Upper lobe of left lung (tissue), 6 donors: ENCODE results near the gene VPS13C. TPM values are rescaled to one million over a fixed set of nuclear protein-coding genes. Genes with fewer than 3 reads are reported as not detected.

Experiments
- ATAC-seq, 2 donors: fragments of 200-7000 bp; cut with Tn5 transposase; one replicate each; pipeline ENCODE4 v1.9.1; 2022; ENCODE audit warnings: mild to moderate bottlenecking in 2 of 2, moderate library complexity in 2 of 2; ENCODE audit not compliant: low FRiP score in 2 of 2
- DNase-seq, 2 donors: peaks; one replicate each; pipeline ENCODE4 v3.0.0-alpha.2; 2019 to 2020
- H3K27ac ChIP-seq, 4 donors: fragments of 200-600 bp; sonication (generic); one replicate each; pipeline ENCODE4 v1.5.1; 2016 to 2019
- H3K27me3 ChIP-seq, 4 donors: fragments of 200-600 bp; sonication (generic); one replicate each; pipeline ENCODE4 v1.5.1; 2017 to 2019
- H3K36me3 ChIP-seq, 4 donors: fragments of 200-600 bp; sonication (generic); one replicate each; pipeline ENCODE4 v1.5.1; 2016 to 2019
- H3K4me1 ChIP-seq, 4 donors: fragments of 200-600 bp; sonication (generic); one replicate each; pipeline ENCODE4 v1.5.1; 2018 to 2019
- H3K4me3 ChIP-seq, 4 donors: fragments of 200-600 bp; sonication (generic); one replicate each; pipeline ENCODE4 v1.5.1; 2017 to 2019; ENCODE audit warnings: mild to moderate bottlenecking in 2 of 4, moderate library complexity in 1 of 4
- H3K9me3 ChIP-seq, 4 donors: fragments of 200-600 bp; sonication (generic); one replicate each; pipeline ENCODE4 v1.5.1; 2018 to 2019
- CTCF ChIP-seq, 6 experiments: fragments of 450-650 bp in 4 of 6; fragments of 200-600 bp in 2 of 6; sonication (generic) in 2 of 6; IDR thresholded peaks; one replicate each; pipeline ENCODE4 v1.5.1; 2016 to 2019; ENCODE audit warnings: antibody characterized with exemption in 6 of 6
- EP300 ChIP-seq, 4 donors: sonication (generic); formaldehyde crosslinking; IDR thresholded peaks; one replicate each; pipeline ENCODE4 v1.5.1; 2017; ENCODE audit warnings: antibody characterized with exemption in 4 of 4, control low read depth in 2 of 4
- POLR2A ChIP-seq, 4 donors: fragments of 450-650 bp; IDR thresholded peaks; one replicate each; pipeline ENCODE4 v1.5.1; 2016 to 2017; ENCODE audit warnings: antibody characterized with exemption in 4 of 4, mild to moderate bottlenecking in 2 of 4
- POLR2AphosphoS5 ChIP-seq, 2 donors: sonication (generic); formaldehyde crosslinking; IDR thresholded peaks; one replicate each; pipeline ENCODE4 v1.5.1; 2017; ENCODE audit warnings: antibody characterized with exemption in 2 of 2
- WGBS, 2 donors: methylation state at CpG; one replicate each; pipeline ENCODE4 v1.1.5; 2017 to 2018; 5-methylcytosine and 5-hydroxymethylcytosine counted together
- total RNA-seq, 6 donors: library from RNA; depleted of rRNA in 4 of 6; stranded (reverse); fragments of >200 nt in 4 of 6; gene quantifications; one replicate each; pipeline versions ENCODE4 v1.1.0 to v1.2.1, GENCODE V29; 2016 to 2021
- donor health status: DM: no; HTN: no; CAD: no; lungs with moderate emphysema.
- donor health status: DM: no; HTN: yes; CAD: no; lungs with severe emphysema.

Gene VPS13C
- total RNA-seq, 6 donors from 2014 or later = 73.7 to 180 (median 97.4) TPM

GRCh38 chr15:61879219-61879618, 181.0 kb downstream of the VPS13C start:
- Histone ChIP-seq H3K9me3 (no peaks in the 10 kb centered on the region), H3K36me3 (peaks cover 0 to 48% (median 1%) of the 10 kb centered on the region in 4 donors), H3K27me3 (no peaks in the 10 kb centered on the region), H3K4me3 (no peak overlapping the region), H3K27ac (no peak overlapping the region), H3K4me1 (no peaks in the 10 kb centered on the region)
- 76 to 82% methylated on average over 3 of the region's 3 CpGs for WGBS, 2 donors
- no peak for TF ChIP-seq POLR2AphosphoS5 (IDR thresholded peaks at IDR 0.05)
- TF ChIP-seq CTCF (IDR thresholded peaks at IDR 0.05) = no peak
- no peak for TF ChIP-seq EP300 (IDR thresholded peaks at IDR 0.05)
- TF ChIP-seq POLR2A (IDR thresholded peaks at IDR 0.05) = no peak
- DNase-seq = no peak
- no peak for ATAC-seq

GRCh38 chr15:61871926-61872522, 188.2 kb downstream of the VPS13C start:
- Histone ChIP-seq H3K27me3 (no peaks in the 10 kb centered on the region), H3K9me3 (no peaks in the 10 kb centered on the region), H3K36me3 (peaks cover 3 to 85% (median 28%) of the 10 kb centered on the region in 4 donors), H3K4me3 (no peak overlapping the region), H3K27ac (no peak overlapping the region), H3K4me1 (no peaks in the 10 kb centered on the region)
- TF ChIP-seq CTCF (IDR thresholded peaks at IDR 0.05) = peak in 5 of 6 experiments; percentile 20 to 33 (median 22)
- TF ChIP-seq POLR2A (IDR thresholded peaks at IDR 0.05) = no peak
- no peak for TF ChIP-seq POLR2AphosphoS5 (IDR thresholded peaks at IDR 0.05)
- TF ChIP-seq EP300 (IDR thresholded peaks at IDR 0.05) = no peak
- no peak for DNase-seq
- no peak for ATAC-seq
- WGBS, 2 donors = 94 to 100% methylated on average over 1 of the region's 1 CpG

GRCh38 chr15:61869656-61870055, 190.6 kb downstream of the VPS13C start:
- no peaks in the 10 kb centered on the region for H3K4me1 ChIP-seq
- ATAC-seq (no peak), DNase-seq (no peak)
- 96% methylated on average over 3 of the region's 3 CpGs for WGBS, 2 donors
- TF ChIP-seq EP300 (IDR thresholded peaks at IDR 0.05) (no peak), POLR2A (IDR thresholded peaks at IDR 0.05) (no peak), CTCF (IDR thresholded peaks at IDR 0.05) (no peak)
- no peak overlapping the region for H3K27ac ChIP-seq
- no peaks in the 10 kb centered on the region for H3K27me3 ChIP-seq
- H3K4me3 ChIP-seq = no peak overlapping the region
- H3K36me3 ChIP-seq = peaks cover 0 to 73% (median 28%) of the 10 kb centered on the region in 4 donors
- no peaks in the 10 kb centered on the region for H3K9me3 ChIP-seq

GRCh38 chr15:61861962-61862361, 198.3 kb downstream of the VPS13C start:
- no peaks in the 10 kb centered on the region for H3K9me3 ChIP-seq
- H3K4me3 ChIP-seq = no peak overlapping the region
- H3K27ac ChIP-seq = no peak overlapping the region
- WGBS, 2 donors = 98 to 100% methylated on average over 3 of the region's 3 CpGs
- H3K36me3 ChIP-seq = peaks cover 0 to 21% (median 4%) of the 10 kb centered on the region in 4 donors
- no peak for DNase-seq
- ATAC-seq = no peak
- TF ChIP-seq POLR2A (IDR thresholded peaks at IDR 0.05) (no peak), POLR2AphosphoS5 (IDR thresholded peaks at IDR 0.05) (no peak), EP300 (IDR thresholded peaks at IDR 0.05) (no peak), CTCF (IDR thresholded peaks at IDR 0.05) (no peak)
- H3K4me1 ChIP-seq = no peaks in the 10 kb centered on the region
- H3K27me3 ChIP-seq = no peaks in the 10 kb centered on the region
